ENCODE results near the gene RPTOR. TPM values are rescaled to one million over a fixed set of nuclear protein-coding genes. Genes with fewer than 3 reads are reported as not detected.

RPTOR gene
- total RNA-seq, 1 experiment from 2014 or later = 46.2 TPM

- H3K27me3 ChIP-seq (ENCODE audit: low read length) = no peaks in the 10 kb centered on the region
- no peak overlapping the region for H3K27ac ChIP-seq (ENCODE audit: low read length)
- H3K4me3 ChIP-seq (ENCODE audit: low read length) = no peak overlapping the region
- CTCF ChIA-PET = no interaction called here
- no peak for DNase-seq
- TF ChIP-seq EZH2 (IDR thresholded peaks at IDR 0.05; ENCODE audit: low read length, unreplicated experiment) (no peak), EZH2phosphoT487 (IDR thresholded peaks at IDR 0.05; ENCODE audit: borderline replicate concordance, low read length) (no peak), CTCF (conservative IDR thresholded peaks at IDR 0.05; ENCODE audit: low read depth, low read length) (no peak)
- H3K9me2 ChIP-seq (replicated peaks; ENCODE audit: low read length) = no peaks in the 10 kb centered on the region
- H3K9me3 ChIP-seq (ENCODE audit: low read length) = no peaks in the 10 kb centered on the region
- peaks cover 75% of the 10 kb centered on the region for H3K79me2 ChIP-seq (ENCODE audit: low read length)
- H3K9ac ChIP-seq (ENCODE audit: low read length) = no peak overlapping the region
- no peak for ATAC-seq
- H4K20me1 ChIP-seq (ENCODE audit: low read length) = no peaks in the 10 kb centered on the region
- H2AFZ ChIP-seq (ENCODE audit: low read length) = no peak overlapping the region
- intact Hi-C loops (cut with micrococcal nuclease) = no loop called here
- H3K36me3 ChIP-seq (ENCODE audit: low read depth, low read length) = no peaks in the 10 kb centered on the region
- BruUV-seq (replicated peaks) = no TSS peak
- POLR2A ChIA-PET (ENCODE audit: unreplicated experiment) = no interaction called here
- H3K4me2 ChIP-seq (ENCODE audit: low read length) = no peak overlapping the region
- peaks cover 4% of the 10 kb centered on the region; the same call in 1 of the 2 replicates for H3K4me1 ChIP-seq (ENCODE audit: insufficient read depth, low read length)
- no peaks in the 10 kb centered on the region for H3F3A ChIP-seq (ENCODE audit: low read length, unreplicated experiment)
These were observed 148.4 kb downstream of the RPTOR start for GRCh38 chr17:80692931-80693467.

GRCh38 chr17:80693511-80693910, 148.9 kb downstream of the RPTOR start:
- no peak overlapping the region for H3K4me3 ChIP-seq (ENCODE audit: low read length)
- BruUV-seq (replicated peaks) = no TSS peak
- no peak overlapping the region for H3K9ac ChIP-seq (ENCODE audit: low read length)
- intact Hi-C loops (cut with micrococcal nuclease) = no loop called here
- H3K9me3 ChIP-seq (ENCODE audit: low read length) = no peaks in the 10 kb centered on the region
- H3K4me1 ChIP-seq (ENCODE audit: insufficient read depth, low read length) = peaks cover 4% of the 10 kb centered on the region; the same call in 1 of the 2 replicates
- H4K20me1 ChIP-seq (ENCODE audit: low read length) = no peaks in the 10 kb centered on the region
- DNase-seq = no peak
- no peak for TF ChIP-seq CTCF (conservative IDR thresholded peaks at IDR 0.05; ENCODE audit: low read depth, low read length)
- no peak for TF ChIP-seq EZH2phosphoT487 (IDR thresholded peaks at IDR 0.05; ENCODE audit: borderline replicate concordance, low read length)
- TF ChIP-seq EZH2 (IDR thresholded peaks at IDR 0.05; ENCODE audit: low read length, unreplicated experiment) = no peak
- H3K27me3 ChIP-seq (ENCODE audit: low read length) = no peaks in the 10 kb centered on the region
- no peak for ATAC-seq
- H3K36me3 ChIP-seq (ENCODE audit: low read depth, low read length) = no peaks in the 10 kb centered on the region
- no peaks in the 10 kb centered on the region for H3K9me2 ChIP-seq (replicated peaks; ENCODE audit: low read length)
- peaks cover 80% of the 10 kb centered on the region for H3K79me2 ChIP-seq (ENCODE audit: low read length)
- H3K4me2 ChIP-seq (ENCODE audit: low read length) = no peak overlapping the region
- H2AFZ ChIP-seq (ENCODE audit: low read length) = no peak overlapping the region
- CTCF ChIA-PET = no interaction called here
- H3F3A ChIP-seq (ENCODE audit: low read length, unreplicated experiment) = no peaks in the 10 kb centered on the region
- no peak overlapping the region for H3K27ac ChIP-seq (ENCODE audit: low read length)
- POLR2A ChIA-PET (ENCODE audit: unreplicated experiment) = no interaction called here

GRCh38 chr17:80694085-80694991, 149.7 kb downstream of the RPTOR start:
- Histone ChIP-seq H3K9me2 (replicated peaks; ENCODE audit: low read length) (no peaks in the 10 kb centered on the region), H3K36me3 (ENCODE audit: low read depth, low read length) (no peaks in the 10 kb centered on the region), H2AFZ (ENCODE audit: low read length) (no peak overlapping the region), H3K27ac (ENCODE audit: low read length) (no peak overlapping the region), H3K4me1 (ENCODE audit: insufficient read depth, low read length) (peaks cover 4% of the 10 kb centered on the region; the same call in 1 of the 2 replicates), H3K4me3 (ENCODE audit: low read length) (no peak overlapping the region), H3F3A (ENCODE audit: low read length, unreplicated experiment) (no peaks in the 10 kb centered on the region), H3K4me2 (ENCODE audit: low read length) (no peak overlapping the region), H3K79me2 (ENCODE audit: low read length) (peaks cover 83% of the 10 kb centered on the region), H3K9ac (ENCODE audit: low read length) (no peak overlapping the region), H3K9me3 (ENCODE audit: low read length) (no peaks in the 10 kb centered on the region), H3K27me3 (ENCODE audit: low read length) (no peaks in the 10 kb centered on the region), H4K20me1 (ENCODE audit: low read length) (no peaks in the 10 kb centered on the region)
- ChIA-PET POLR2A (ENCODE audit: unreplicated experiment) (no interaction called here), CTCF (no interaction called here)
- DNase-seq (no peak), ATAC-seq (no peak)
- TF ChIP-seq CTCF (conservative IDR thresholded peaks at IDR 0.05; ENCODE audit: low read depth, low read length) (no peak), EZH2 (IDR thresholded peaks at IDR 0.05; ENCODE audit: low read length, unreplicated experiment) (no peak), EZH2phosphoT487 (IDR thresholded peaks at IDR 0.05; ENCODE audit: borderline replicate concordance, low read length) (no peak)
- intact Hi-C loops (cut with micrococcal nuclease) = no loop called here
- BruUV-seq (replicated peaks) = no TSS peak
